RKO (cell line): ENCODE measurements around the gene ABCC8.

Experiments used
- DNase-seq: peaks from one replicate; pipeline ENCODE4 v3.0.0-alpha.2; 2016; ENCODE audit warnings: low spot score

The ABCC8 gene

GRCh38 chr11:17476317-17477083, at the start of gene ABCC8:
TSS of gene ABCC8 (minus strand) at chr11:17476845. CDS start at chr11:17476776, 69 bp downstream.
- no peak for DNase-seq

DNA sequence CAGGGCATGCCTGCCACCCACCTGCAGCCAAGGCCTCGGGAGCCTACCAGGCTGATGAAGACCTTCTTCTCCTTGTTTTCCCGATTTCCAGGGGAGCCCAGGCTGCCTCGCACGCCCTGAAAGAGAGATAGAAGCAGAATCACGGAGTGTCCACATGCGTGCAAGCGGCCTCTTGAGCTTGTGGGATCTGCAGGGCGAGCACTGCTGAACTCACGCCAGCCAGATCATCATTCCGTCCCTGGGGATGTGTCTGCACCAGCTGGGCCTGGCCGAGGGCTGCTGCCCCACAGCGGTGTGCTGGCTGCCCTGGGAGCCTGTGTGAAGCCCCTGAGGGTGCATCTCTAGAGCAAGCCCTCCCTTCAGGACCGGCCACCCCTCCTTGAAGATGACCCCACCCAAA, 49.7 kb upstream of the ABCC8 start:
- no peak for DNase-seq

GRCh38 chr11:17525570-17525969, 48.9 kb upstream of the ABCC8 start:
- DNase-seq: no peak

- no peak for DNase-seq
These were observed 47.6 kb upstream of the ABCC8 start for GRCh38 chr11:17524221-17524620.

DNA sequence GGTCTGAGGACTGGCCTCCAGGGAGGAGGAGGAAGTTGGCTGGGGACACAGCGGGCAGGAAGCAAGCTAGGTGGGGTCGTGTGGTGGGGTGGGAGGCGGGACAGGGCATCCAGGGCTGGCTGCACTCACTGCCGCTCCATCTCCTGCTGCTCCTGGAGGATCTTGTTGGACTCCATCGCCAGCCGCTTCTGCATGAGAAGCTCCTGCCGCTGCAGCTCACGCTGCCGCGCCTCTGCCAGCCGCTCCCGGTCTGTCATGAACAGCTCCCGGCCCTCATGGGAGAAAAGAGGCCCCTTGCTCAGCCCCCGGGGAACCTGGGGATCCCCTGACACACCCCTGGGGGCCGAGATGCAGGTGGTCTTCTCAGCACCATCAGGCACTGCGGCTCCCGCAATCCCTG, 46.0 kb upstream of the ABCC8 start:
- no peak for DNase-seq

- no peak for DNase-seq
These were observed 44.7 kb upstream of the ABCC8 start for GRCh38 chr11:17521106-17521900.

GRCh38 chr11:17519061-17519885, 42.6 kb upstream of the ABCC8 start:
- DNase-seq: no peak

GRCh38 chr11:17518366-17518765, 41.7 kb upstream of the ABCC8 start:
- no peak for DNase-seq

- DNase-seq: no peak
These were observed 40.5 kb upstream of the ABCC8 start for GRCh38 chr11:17517186-17517585.

GRCh38 chr11:17516551-17517150, 40.0 kb upstream of the ABCC8 start:
- no peak for DNase-seq

DNA sequence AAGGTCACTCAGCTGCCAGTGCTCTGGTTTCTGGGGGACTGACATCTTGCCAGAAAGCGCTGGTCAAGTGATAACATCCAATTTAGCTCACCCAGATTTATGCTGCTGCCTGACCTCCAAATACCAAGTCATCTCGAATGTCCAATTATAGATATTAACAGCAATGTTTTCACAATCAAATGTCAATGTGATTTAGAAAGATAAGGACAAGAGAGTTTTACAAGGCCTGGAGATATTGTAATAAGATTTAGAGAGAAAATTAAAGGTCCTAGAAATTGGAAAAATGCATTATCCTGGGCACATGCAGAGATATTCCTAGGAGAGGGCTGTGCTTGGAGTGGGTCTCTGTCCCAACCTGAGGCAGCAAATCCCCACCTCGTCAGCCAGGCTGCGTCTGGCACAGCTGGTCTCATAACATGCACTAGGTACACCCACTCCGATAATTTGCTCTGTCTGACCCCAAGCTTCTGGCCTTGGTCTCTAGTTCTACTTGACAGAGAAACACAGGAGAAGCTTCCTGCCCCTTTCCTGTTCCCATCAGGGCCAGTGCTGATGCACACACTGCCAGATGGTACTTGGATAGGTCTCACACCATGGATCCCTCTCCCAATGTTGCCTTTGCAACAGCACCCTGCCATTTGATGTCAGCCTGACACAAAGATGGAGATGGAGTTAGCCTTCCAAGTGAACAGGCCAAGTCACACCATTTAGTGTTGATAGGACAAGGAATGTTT, 39.0 kb upstream of the ABCC8 start:
- no peak for DNase-seq

GRCh38 chr11:17514476-17514875, 37.8 kb upstream of the ABCC8 start:
- DNase-seq: no peak

DNA sequence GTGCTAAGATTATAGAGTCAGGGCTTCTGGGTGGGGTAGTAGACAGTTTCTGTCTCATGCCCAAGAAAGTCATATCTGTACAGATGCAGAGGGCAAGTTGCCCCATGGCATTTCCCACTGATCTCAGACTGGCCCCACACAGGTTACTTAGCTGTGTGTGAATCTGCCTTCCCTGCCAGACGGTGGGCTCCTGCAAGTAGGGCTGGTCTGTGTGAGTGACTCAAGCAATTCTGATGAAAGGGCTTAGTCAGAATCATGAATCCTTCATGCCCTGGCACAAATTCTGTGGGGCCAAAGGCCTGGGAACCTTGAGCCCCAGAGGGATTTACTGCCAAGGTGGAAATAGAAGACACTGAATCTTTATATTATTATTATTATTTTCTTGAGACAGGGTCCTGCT, 37.2 kb upstream of the ABCC8 start:
- DNase-seq: peak; percentile 24

DNA sequence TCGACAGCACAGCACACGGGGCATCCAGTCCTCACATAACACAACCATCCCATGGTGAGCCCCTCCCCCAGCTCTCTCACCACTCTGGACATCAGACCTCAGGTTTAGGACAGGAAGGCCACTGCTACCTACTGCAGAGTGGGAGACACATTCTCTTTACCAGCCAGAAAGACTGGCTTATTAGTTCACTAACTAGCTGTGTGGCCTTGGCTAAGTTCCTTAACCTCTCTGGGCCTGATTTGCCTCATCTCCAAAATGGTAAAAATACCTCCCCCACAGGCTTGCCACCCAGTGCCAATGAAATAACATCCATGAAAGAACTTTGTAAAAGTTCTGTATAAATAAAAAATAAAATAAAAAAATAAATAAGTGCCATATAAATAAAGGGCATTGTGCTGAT, 35.5 kb upstream of the ABCC8 start:
- DNase-seq: no peak

DNA sequence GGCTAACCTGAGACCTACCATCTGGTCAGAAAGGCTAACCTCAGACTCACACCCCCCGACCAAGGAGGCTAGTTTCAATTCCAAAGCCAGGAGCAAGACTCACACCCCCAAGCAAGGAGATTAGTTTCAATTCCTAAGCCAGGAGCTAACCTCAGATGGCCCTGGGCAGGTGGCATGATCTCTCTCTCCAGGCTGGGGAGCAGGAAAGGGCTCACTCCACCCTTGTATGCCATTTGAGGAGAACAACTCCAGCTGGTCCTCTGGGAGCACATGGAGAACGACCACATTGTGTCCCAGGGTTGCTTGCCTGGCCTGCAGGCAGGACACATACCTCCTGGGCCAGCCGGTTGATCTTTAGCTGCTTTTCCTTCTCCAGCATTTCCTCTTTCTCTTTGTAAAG, 34.9 kb upstream of the ABCC8 start:
- no peak for DNase-seq

- no peak for DNase-seq
These were observed 34.0 kb upstream of the ABCC8 start for GRCh38 chr11:17510507-17511206.

DNA sequence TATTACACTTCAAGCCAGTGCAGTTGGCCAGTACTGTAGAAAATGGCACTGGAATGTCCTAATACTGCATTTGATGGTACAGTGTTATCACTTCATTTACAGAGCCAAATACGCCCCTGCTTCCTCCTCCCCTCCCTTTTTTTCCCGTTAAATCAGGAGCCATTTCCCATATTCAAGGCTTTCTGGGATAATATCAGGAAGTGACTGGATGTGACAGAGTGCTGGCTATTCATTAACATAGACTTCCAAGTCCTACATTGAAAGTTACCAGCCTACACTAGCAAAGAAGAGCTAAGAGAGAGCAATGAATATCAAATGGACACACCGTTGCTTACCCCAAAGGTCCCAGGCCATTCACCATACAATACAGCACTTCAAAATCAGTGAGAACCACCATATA, 32.1 kb upstream of the ABCC8 start:
- DNase-seq: no peak

GRCh38 chr11:17508306-17508705, 31.7 kb upstream of the ABCC8 start:
- DNase-seq: no peak

GRCh38 chr11:17507773-17508172, 31.1 kb upstream of the ABCC8 start:
- no peak for DNase-seq

- no peak for DNase-seq
These were observed 30.3 kb upstream of the ABCC8 start for GRCh38 chr11:17506942-17507341.

- no peak for DNase-seq
These were observed 29.7 kb upstream of the ABCC8 start for GRCh38 chr11:17506314-17506713.
